Gastrocnemius medialis (tissue), 4 donors: ENCODE data around the gene SMARCA1.

Source experiments
- POLR2A ChIP-seq, 2 donors: fragments of 450-650 bp; IDR thresholded peaks; one replicate each; pipeline ENCODE4 v1.6.1; 2017; ENCODE audit warnings: antibody characterized with exemption in 2 of 2, mild to moderate bottlenecking in 2 of 2, moderate library complexity in 2 of 2
- TF ChIP-seq, protein P1 (sequence below), 5 experiments: fragments of 450-650 bp in 3 of 5; fragments of 200-600 bp in 2 of 5; sonication (generic) in 2 of 5; IDR thresholded peaks in 4 of 5; conservative IDR thresholded peaks in 1 of 5; 1 replicate in 4 of 5; 2 replicates in 1 of 5; pipeline ENCODE4 v1.5.1; 2016 to 2019; ENCODE audit warnings: antibody characterized with exemption in 5 of 5, mild to moderate bottlenecking in 3 of 5, moderate library complexity in 3 of 5

DNA sequence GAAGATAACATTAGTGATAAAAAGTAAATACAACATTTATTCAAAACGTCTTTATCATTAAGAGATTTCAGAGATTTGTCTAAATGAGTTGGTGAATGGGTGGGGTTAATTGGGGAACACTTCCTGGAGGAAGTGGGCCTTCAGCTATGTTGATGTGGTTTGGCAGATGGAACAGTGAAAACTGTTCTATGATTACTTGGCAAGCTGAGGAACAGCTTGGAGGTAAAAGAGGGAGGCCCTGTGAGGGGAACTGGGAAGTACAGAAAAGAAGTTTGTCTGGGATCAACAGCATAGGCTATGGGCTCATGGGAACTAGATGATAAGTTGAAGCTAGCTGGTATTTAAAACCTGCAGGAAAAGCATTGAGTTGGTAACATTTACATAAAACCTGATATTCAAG is 42.8 kb upstream of the SMARCA1 start:
- TF ChIP-seq, protein P1, sequence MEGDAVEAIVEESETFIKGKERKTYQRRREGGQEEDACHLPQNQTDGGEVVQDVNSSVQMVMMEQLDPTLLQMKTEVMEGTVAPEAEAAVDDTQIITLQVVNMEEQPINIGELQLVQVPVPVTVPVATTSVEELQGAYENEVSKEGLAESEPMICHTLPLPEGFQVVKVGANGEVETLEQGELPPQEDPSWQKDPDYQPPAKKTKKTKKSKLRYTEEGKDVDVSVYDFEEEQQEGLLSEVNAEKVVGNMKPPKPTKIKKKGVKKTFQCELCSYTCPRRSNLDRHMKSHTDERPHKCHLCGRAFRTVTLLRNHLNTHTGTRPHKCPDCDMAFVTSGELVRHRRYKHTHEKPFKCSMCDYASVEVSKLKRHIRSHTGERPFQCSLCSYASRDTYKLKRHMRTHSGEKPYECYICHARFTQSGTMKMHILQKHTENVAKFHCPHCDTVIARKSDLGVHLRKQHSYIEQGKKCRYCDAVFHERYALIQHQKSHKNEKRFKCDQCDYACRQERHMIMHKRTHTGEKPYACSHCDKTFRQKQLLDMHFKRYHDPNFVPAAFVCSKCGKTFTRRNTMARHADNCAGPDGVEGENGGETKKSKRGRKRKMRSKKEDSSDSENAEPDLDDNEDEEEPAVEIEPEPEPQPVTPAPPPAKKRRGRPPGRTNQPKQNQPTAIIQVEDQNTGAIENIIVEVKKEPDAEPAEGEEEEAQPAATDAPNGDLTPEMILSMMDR (IDR thresholded peaks at IDR 0.05 in 4 of 5, conservative IDR thresholded peaks at IDR 0.05 in 1 of 5) = no peak
- no peak for TF ChIP-seq POLR2A (IDR thresholded peaks at IDR 0.05)
